ENCODE results near the gene CCDC13. TPM values are rescaled to one million over a fixed set of nuclear protein-coding genes. Genes with fewer than 3 reads are reported as not detected.

The CCDC13 gene
- total and polyA plus RNA-seq, 10 of the 15 experiments (the other 5 are each of a cell fraction or from before 2014, with no cell fraction given), result 0.13 to 0.81 (median 0.30) TPM; not detected in 4

GRCh38 chr3:42790714-42791229, 17.7 kb upstream of the CCDC13 start:
- Histone ChIP-seq H3K36me3 (ENCODE audit: control insufficient read depth in 2 of 2, insufficient read depth in 2 of 2, low read length in 1 of 2) (peaks cover 0 to 8% of the 10 kb centered on the region in 2 experiments; a peak in 3 of 4 replicates), H3K4me2 (ENCODE audit: control insufficient read depth, insufficient read depth) (no peak overlapping the region), H3K4me1 (ENCODE audit: control insufficient read depth, insufficient read depth, low read length) (no peaks in the 10 kb centered on the region), H3K27me3 (replicated peaks in 1 of 2; ENCODE audit: control insufficient read depth in 2 of 2, insufficient read depth in 2 of 2, low read length in 1 of 2) (no peaks in the 10 kb centered on the region), H3K79me2 (ENCODE audit: control insufficient read depth, insufficient read depth, low read length) (peaks cover 4% of the 10 kb centered on the region), H2AFZ (ENCODE audit: control insufficient read depth, low read depth, low read length) (no peak overlapping the region), H3K4me3 (no peak overlapping the region), H3K9ac (ENCODE audit: control insufficient read depth, insufficient read depth, low read length) (no peak overlapping the region), H3K27ac (ENCODE audit: control insufficient read depth, insufficient read depth) (no peak overlapping the region), H3K9me3 (replicated peaks; ENCODE audit: control insufficient read depth, insufficient read depth, low read length) (no peaks in the 10 kb centered on the region), H4K20me1 (ENCODE audit: control insufficient read depth, insufficient read depth) (no peaks in the 10 kb centered on the region)
- CTCF ChIA-PET, result interaction anchor here (1.1 kb wide), 1 partner anchor 49 kb away, joined by 5 read pairs; no protein-coding TSS in a partner anchor
- RAD21 ChIA-PET (ENCODE audit: unreplicated experiment), result interaction anchor here (0.6 kb wide), 1 partner anchor 11 kb away, joined by 3 read pairs; no protein-coding TSS in a partner anchor
- ATAC-seq (peak; percentile 63), FAIRE-seq (no peak), DNase-seq (ENCODE audit: low read depth, low spot score) (no peak)
- SMC1A ChIA-PET (ENCODE audit: uncharacterized antibody, unreplicated experiment), result no interaction called here
- no TSS peak for BruUV-seq (replicated peaks)
- POLR2A ChIA-PET, result interaction anchor here (0.8 kb wide), 1 partner anchor 32 kb away, joined by 4 read pairs; no protein-coding TSS in a partner anchor
- TF ChIP-seq NFIC (IDR thresholded peaks at IDR 0.05; ENCODE audit: low read depth, low read length), result no peak
- 67% methylated on average over 6 of the region's 6 CpGs for WGBS (ENCODE audit: insufficient coverage, insufficient replicate concordance, low lambda C conversion rate, missing lambda C conversion rate)
- in situ Hi-C loops (cut with MboI) (no loop called here), intact Hi-C loops (cut with micrococcal nuclease; ENCODE audit: unreplicated experiment) (no loop called here)

GRCh38 chr3:42786631-42787030, 13.6 kb upstream of the CCDC13 start:
- ATAC-seq (no peak), DNase-seq (ENCODE audit: low read depth, low spot score) (no peak), FAIRE-seq (no peak)
- ChIA-PET SMC1A (ENCODE audit: uncharacterized antibody, unreplicated experiment) (no interaction called here), POLR2A (no interaction called here), CTCF (interaction anchor here (0.9 to 2.2 kb wide), 5 partner anchors 43 to 93 kb away, joined by 3 to 9 read pairs (median 3); no protein-coding TSS in a partner anchor), RAD21 (ENCODE audit: unreplicated experiment) (no interaction called here)
- Histone ChIP-seq H3K36me3 (ENCODE audit: control insufficient read depth in 2 of 2, insufficient read depth in 2 of 2, low read length in 1 of 2) (peaks cover 0 to 5% of the 10 kb centered on the region in 2 experiments; a peak in 2 of 4 replicates), H3K4me2 (ENCODE audit: control insufficient read depth, insufficient read depth) (no peak overlapping the region), H3K27me3 (replicated peaks in 1 of 2; ENCODE audit: control insufficient read depth in 2 of 2, insufficient read depth in 2 of 2, low read length in 1 of 2) (no peaks in the 10 kb centered on the region), H3K9me3 (replicated peaks; ENCODE audit: control insufficient read depth, insufficient read depth, low read length) (no peaks in the 10 kb centered on the region), H2AFZ (ENCODE audit: control insufficient read depth, low read depth, low read length) (no peak overlapping the region), H3K9ac (ENCODE audit: control insufficient read depth, insufficient read depth, low read length) (no peak overlapping the region), H3K79me2 (ENCODE audit: control insufficient read depth, insufficient read depth, low read length) (no peaks in the 10 kb centered on the region; the same call in 1 of the 2 replicates), H4K20me1 (ENCODE audit: control insufficient read depth, insufficient read depth) (no peaks in the 10 kb centered on the region), H3K4me3 (no peak overlapping the region), H3K4me1 (ENCODE audit: control insufficient read depth, insufficient read depth, low read length) (no peaks in the 10 kb centered on the region), H3K27ac (ENCODE audit: control insufficient read depth, insufficient read depth) (no peak overlapping the region)
- WGBS (ENCODE audit: insufficient coverage, insufficient replicate concordance, low lambda C conversion rate, missing lambda C conversion rate), result 96% methylated on average over 2 of the region's 2 CpGs
- intact Hi-C loops (cut with micrococcal nuclease; ENCODE audit: unreplicated experiment) (no loop called here), in situ Hi-C loops (cut with MboI) (no loop called here)
- TF ChIP-seq MYC (IDR thresholded peaks at IDR 0.05; ENCODE audit: insufficient read depth, insufficient read length, insufficient replicate concordance, low read length, severe bottlenecking), result no peak
- no peak for TF ChIP-seq ASH2L (IDR thresholded peaks at IDR 0.05; ENCODE audit: borderline replicate concordance, low read depth)
- TF ChIP-seq POU2F2 (IDR thresholded peaks at IDR 0.05; ENCODE audit: borderline replicate concordance, low read depth, low read length), result no peak
- TF ChIP-seq PKNOX1 (IDR thresholded peaks at IDR 0.05), result no peak
- no peak for TF ChIP-seq PAX8 (IDR thresholded peaks at IDR 0.05)
- TF ChIP-seq SKIL (IDR thresholded peaks at IDR 0.05; ENCODE audit: low read depth, poor library complexity, severe bottlenecking), result no peak
- no peak for TF ChIP-seq SIN3A (IDR thresholded peaks at IDR 0.05; ENCODE audit: low read depth, low read length)
- TF ChIP-seq RUNX3 (IDR thresholded peaks at IDR 0.05; ENCODE audit: low read length), result no peak
- no TSS peak for BruUV-seq (replicated peaks)

Data from GM12878 (cell line).